ENCODE measurements around the gene SLC5A2.

SLC5A2 gene

DNA sequence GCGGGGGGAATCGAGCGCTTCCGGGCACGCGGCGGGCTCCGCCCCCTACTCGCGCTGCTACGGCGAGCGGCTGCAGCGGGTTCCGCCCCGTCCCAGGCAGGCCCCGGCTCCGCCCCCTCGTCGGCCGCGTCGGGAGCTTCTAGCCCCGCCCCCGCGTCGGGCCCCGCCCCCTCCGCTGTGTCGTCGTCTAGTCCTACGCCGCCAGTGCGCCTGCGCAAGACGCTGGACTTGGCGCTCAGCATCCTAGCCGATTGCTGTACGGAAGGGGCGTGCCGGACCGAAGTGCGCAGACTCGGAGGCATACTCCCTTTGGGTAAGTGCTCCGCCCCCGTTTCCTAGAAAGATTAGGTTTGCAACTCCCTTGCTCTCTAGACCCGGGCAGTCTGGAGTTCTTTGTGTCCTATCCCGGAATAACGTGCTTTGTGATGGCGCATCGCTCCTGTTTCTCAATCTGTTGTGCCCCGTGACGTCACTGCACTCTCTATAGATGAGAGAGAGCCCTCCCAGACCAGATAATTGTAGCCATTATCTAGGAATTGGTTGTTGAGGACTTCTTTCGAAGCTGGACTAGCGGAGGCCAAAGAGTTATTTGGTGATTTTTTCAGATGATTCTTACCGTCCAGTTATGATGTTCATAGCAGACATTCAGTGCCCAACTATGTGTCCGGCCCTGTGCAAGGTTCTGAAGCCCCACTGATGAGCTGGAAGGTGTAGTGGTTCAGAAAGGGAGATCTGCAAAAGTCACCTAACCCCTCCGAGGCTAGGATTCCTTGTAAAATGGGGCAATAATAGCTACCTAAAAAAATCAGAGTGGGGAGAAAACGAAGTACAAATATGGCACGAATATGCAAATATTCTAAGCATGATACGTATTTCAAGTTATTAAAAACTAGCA, 23.0 kb upstream of the SLC5A2 start (continued):
- TF ChIP-seq ZBTB21 (tag by site-specific recombination; IDR thresholded peaks at IDR 0.05) (peak; percentile 94), ZNF394 (tag by site-specific recombination; IDR thresholded peaks at IDR 0.05; ENCODE audit: borderline replicate concordance) (peak; percentile 37; the same call in 1 of the 2 replicates), ZNF639 (tag by site-specific recombination; IDR thresholded peaks at IDR 0.05) (no peak), ZNF549 (tag by site-specific recombination; IDR thresholded peaks at IDR 0.05) (peak; percentile 92), ZNF184 (tag by site-specific recombination; IDR thresholded peaks at IDR 0.05) (peak; percentile 46; the same call in 1 of the 2 replicates), KLF10 (tag by site-specific recombination; IDR thresholded peaks at IDR 0.05) (no peak; the same call in 1 of the 2 replicates), SCRT2 (tag by site-specific recombination; IDR thresholded peaks at IDR 0.05) (no peak), SP3 (tag by site-specific recombination; IDR thresholded peaks at IDR 0.05) (peak; percentile 83), ZNF660 (tag by site-specific recombination; IDR thresholded peaks at IDR 0.05) (0 out of 2 replicates have a peak, but pooled peaks have one; percentile 8), ZNF707 (tag by site-specific recombination; IDR thresholded peaks at IDR 0.05) (no peak), SP7 (tag by site-specific recombination; IDR thresholded peaks at IDR 0.05) (peak; percentile 6), KLF9 (tag by site-specific recombination; IDR thresholded peaks at IDR 0.05; ENCODE audit: low read depth) (peak; percentile 93), ATF2 (tag by site-specific recombination; IDR thresholded peaks at IDR 0.05; ENCODE audit: low read depth) (peak; percentile 90), ZFP69B (tag by site-specific recombination; IDR thresholded peaks at IDR 0.05) (0 out of 2 replicates have a peak, but pooled peaks have one; percentile 20), ZNF600 (tag by site-specific recombination; IDR thresholded peaks at IDR 0.05) (peak; percentile 82), HOXD13 (CRISPR knock-in tag; IDR thresholded peaks at IDR 0.05; ENCODE audit: borderline replicate concordance) (no peak), PRDM10 (tag by site-specific recombination; IDR thresholded peaks at IDR 0.05) (peak; percentile 70)
- TF ChIP-seq, protein P1, sequence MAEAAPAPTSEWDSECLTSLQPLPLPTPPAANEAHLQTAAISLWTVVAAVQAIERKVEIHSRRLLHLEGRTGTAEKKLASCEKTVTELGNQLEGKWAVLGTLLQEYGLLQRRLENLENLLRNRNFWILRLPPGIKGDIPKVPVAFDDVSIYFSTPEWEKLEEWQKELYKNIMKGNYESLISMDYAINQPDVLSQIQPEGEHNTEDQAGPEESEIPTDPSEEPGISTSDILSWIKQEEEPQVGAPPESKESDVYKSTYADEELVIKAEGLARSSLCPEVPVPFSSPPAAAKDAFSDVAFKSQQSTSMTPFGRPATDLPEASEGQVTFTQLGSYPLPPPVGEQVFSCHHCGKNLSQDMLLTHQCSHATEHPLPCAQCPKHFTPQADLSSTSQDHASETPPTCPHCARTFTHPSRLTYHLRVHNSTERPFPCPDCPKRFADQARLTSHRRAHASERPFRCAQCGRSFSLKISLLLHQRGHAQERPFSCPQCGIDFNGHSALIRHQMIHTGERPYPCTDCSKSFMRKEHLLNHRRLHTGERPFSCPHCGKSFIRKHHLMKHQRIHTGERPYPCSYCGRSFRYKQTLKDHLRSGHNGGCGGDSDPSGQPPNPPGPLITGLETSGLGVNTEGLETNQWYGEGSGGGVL (tag by site-specific recombination; IDR thresholded peaks at IDR 0.05), result 0 out of 2 replicates have a peak, but pooled peaks have one; percentile 8
- TF ChIP-seq, protein P2, sequence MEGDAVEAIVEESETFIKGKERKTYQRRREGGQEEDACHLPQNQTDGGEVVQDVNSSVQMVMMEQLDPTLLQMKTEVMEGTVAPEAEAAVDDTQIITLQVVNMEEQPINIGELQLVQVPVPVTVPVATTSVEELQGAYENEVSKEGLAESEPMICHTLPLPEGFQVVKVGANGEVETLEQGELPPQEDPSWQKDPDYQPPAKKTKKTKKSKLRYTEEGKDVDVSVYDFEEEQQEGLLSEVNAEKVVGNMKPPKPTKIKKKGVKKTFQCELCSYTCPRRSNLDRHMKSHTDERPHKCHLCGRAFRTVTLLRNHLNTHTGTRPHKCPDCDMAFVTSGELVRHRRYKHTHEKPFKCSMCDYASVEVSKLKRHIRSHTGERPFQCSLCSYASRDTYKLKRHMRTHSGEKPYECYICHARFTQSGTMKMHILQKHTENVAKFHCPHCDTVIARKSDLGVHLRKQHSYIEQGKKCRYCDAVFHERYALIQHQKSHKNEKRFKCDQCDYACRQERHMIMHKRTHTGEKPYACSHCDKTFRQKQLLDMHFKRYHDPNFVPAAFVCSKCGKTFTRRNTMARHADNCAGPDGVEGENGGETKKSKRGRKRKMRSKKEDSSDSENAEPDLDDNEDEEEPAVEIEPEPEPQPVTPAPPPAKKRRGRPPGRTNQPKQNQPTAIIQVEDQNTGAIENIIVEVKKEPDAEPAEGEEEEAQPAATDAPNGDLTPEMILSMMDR (tag by site-specific recombination; IDR thresholded peaks at IDR 0.05), result no peak
